SKM-1 treated with dmso at 0.1 percent for 144 hours (cell line): ENCODE data around the gene TTL.
A peak's percentile ranks its signal among the peaks of the same experiment; 100 is the strongest.
"Not testable (repeated sequence)": the region's sequence is repeated elsewhere in the genome, so short reads cannot be mapped to it uniquely, and the experiment has no call there.

ENCODE experiments used
- DNase-seq: peaks from one replicate; lab custom pipeline; 2025; ENCODE audit not compliant: unreplicated experiment; lab: John Stamatoyannopoulos, UW

The TTL gene

GRCh38 chr2:112519506-112519905, 37.5 kb downstream of the TTL start:
- DNase-seq: no peak

- DNase-seq: no peak
Observed at GRCh38 chr2:112520234-112520783, 38.4 kb downstream of the TTL start.

GRCh38 chr2:112523291-112523777, 41.4 kb downstream of the TTL start:
- no peak for DNase-seq

GRCh38 chr2:112524276-112524675, 42.3 kb downstream of the TTL start:
- DNase-seq: not testable (repeated sequence)

- no peak for DNase-seq
Observed at GRCh38 chr2:112528541-112528940, 46.6 kb downstream of the TTL start.

- no peak for DNase-seq
Observed at GRCh38 chr2:112529757-112530156, 47.8 kb downstream of the TTL start.

GRCh38 chr2:112530728-112531127, 48.8 kb downstream of the TTL start:
- no peak for DNase-seq

GRCh38 chr2:112534826-112535225, 52.9 kb downstream of the TTL start:
- no peak for DNase-seq

- not testable (repeated sequence) for DNase-seq
Observed at GRCh38 chr2:112536665-112537064, 54.7 kb downstream of the TTL start.

GRCh38 chr2:112539306-112539705, 57.4 kb downstream of the TTL start:
- no peak for DNase-seq

- no peak for DNase-seq
Observed at GRCh38 chr2:112540906-112541305, 59.0 kb downstream of the TTL start.

GRCh38 chr2:112541315-112542122, 59.6 kb downstream of the TTL start:
- peak; percentile 84 for DNase-seq

GRCh38 chr2:112542123-112542983, 60.4 kb downstream of the TTL start, which contains the start of gene POLR1B:
TSS of gene POLR1B (plus strand) at chr2:112542465. CDS start at chr2:112542495, 30 bp downstream.
- peak; percentile 82 for DNase-seq

- DNase-seq: no peak
Observed at GRCh38 chr2:112542984-112543661, 61.2 kb downstream of the TTL start.

- peak; percentile 32 for DNase-seq
Observed at GRCh38 chr2:112547333-112547732, 65.4 kb downstream of the TTL start.

GRCh38 chr2:112548980-112549379, 67.0 kb downstream of the TTL start:
- DNase-seq: no peak

- no peak for DNase-seq
Observed at GRCh38 chr2:112566104-112566503, 84.1 kb downstream of the TTL start.

- not testable (repeated sequence) for DNase-seq
Observed at GRCh38 chr2:112566508-112566907, 84.6 kb downstream of the TTL start.

GRCh38 chr2:112572005-112572404, 90.0 kb downstream of the TTL start:
- no peak for DNase-seq

- DNase-seq: no peak
Observed at GRCh38 chr2:112577756-112578155, 95.8 kb downstream of the TTL start.

- DNase-seq: no peak
Observed at GRCh38 chr2:112579241-112579640, 97.3 kb downstream of the TTL start.
